ENCODE measurements around the gene PRKCD. TPM values are rescaled to one million over a fixed set of nuclear protein-coding genes. Genes with fewer than 3 reads are reported as not detected.

Gene PRKCD
- polyA plus RNA-seq, 1 donor from 2014 or later: 69.2 TPM

DNA sequence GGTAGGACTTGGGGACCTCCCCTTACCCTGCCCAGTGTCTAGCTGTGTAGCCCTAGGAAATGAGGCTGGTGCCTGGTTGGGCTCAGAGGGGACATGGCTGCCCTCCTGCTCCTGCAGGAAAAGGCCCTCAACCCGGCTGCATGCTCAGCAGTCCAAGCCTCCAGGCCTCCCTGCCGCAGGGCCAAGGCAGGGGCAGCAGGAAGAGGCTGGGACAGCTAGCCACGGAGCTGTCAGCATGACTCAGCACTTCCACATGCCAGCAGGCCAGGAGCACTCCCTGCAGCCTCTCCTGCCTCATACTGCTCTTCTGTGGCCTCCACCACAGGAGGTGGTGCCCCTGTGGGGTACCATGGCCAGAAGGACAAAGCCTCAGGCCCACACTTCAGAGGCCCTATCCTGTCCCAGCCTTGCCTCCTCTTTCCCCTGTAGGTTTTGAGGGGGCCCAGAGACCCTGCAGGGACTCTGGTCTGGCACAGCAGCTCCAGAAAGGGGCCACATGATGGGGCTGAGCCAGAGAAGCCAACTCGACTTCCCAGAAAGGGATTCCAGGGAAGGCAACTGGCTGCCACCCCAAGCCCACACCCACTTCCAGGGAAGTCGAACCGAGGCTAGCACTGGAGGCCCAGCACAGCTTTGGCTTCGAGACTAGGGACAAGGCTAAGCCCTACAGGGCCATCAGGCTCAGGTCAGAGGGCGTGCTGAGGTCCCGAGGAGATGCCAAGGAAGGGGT is 75.3 kb downstream of the PRKCD start:
- peaks cover 2% of the 10 kb centered on the region for H3K36me3 Mint-ChIP-seq
- no peak overlapping the region for H3K27ac Mint-ChIP-seq
- peaks cover 0 to 2% (median 0%) of the 10 kb centered on the region in 3 donors for H3K4me1 Mint-ChIP-seq
- H3K9me3 Mint-ChIP-seq: no peaks in the 10 kb centered on the region
- no peak overlapping the region for H3K4me3 Mint-ChIP-seq
- no peaks in the 10 kb centered on the region for H3K27me3 Mint-ChIP-seq

DNA sequence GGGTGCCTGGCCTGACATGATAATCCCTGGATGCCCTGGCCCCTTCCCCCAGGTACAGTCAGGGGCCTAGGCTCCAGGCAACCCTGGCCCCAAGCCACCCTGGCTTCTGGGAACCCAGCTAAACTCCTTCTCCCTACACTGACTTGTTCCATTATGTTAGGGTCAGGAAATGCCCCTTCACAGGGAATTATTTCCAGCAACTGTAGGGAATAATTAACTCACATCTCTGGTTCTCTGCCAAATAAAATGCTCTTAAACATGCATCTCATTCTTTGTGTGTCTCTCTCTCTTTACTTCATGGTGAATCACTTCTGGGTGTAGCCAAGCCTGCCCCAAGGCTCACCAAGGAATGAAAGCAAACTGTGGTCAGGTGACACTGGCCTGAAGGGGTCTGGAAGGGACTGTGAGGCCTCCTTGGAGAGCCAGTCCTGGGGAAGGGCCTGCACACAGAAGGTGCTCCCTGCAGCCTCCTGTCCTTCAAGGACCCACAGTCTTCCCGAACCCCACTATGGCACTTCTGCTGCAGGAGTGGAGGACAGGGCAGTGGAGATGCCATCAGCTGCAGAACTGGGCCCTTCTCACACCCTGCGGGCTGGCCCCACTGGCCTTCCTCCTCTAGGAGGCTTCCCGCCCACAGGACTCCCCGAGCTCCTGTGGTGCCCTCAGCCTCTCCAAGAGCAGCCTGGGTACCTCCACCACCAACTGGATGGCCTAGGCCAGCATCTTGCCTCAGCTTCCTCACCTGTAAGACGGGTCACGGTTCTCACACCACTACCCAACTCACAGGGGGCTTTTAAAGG is 77.2 kb downstream of the PRKCD start:
- Mint-ChIP-seq H3K4me1 (peaks cover 0 to 2% (median under 1%) of the 10 kb centered on the region in 3 donors), H3K27ac (peak overlapping the region in 1 of 3 donors; percentile 63), H3K36me3 (peaks cover 2% of the 10 kb centered on the region)

DNA sequence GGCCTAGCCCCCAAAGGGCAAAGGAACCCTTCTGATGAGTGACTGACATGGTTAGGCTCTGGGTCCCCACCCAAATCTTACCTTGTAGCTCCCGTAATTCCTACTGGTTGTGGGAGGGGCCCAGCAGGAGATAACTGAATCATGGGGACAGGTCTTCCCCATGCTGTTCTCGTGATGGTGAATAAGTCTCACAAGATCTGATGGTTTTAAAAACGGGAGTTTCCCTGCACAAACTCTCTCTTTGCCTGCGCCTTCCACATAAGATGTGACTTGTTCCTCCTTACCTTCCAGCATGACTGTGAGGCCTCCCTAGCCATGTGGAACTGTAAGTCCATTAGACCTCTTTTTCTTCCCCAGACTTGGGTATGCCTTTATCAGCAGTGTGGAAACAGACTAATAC is 77.9 kb downstream of the PRKCD start:
- Mint-ChIP-seq H3K4me1 (peaks cover 0 to 5% (median 3%) of the 10 kb centered on the region in 3 donors), H3K27me3 (no peaks in the 10 kb centered on the region), H3K9me3 (no peaks in the 10 kb centered on the region), H3K36me3 (peaks cover 2% of the 10 kb centered on the region), H3K27ac (peak overlapping the region in 1 of 3 donors; percentile 63), H3K4me3 (no peak overlapping the region)

More for the DNA sequence above, 77.2 kb downstream of the PRKCD start:
- Mint-ChIP-seq H3K9me3 (no peaks in the 10 kb centered on the region), H3K27me3 (no peaks in the 10 kb centered on the region), H3K4me3 (no peak overlapping the region)

DNA sequence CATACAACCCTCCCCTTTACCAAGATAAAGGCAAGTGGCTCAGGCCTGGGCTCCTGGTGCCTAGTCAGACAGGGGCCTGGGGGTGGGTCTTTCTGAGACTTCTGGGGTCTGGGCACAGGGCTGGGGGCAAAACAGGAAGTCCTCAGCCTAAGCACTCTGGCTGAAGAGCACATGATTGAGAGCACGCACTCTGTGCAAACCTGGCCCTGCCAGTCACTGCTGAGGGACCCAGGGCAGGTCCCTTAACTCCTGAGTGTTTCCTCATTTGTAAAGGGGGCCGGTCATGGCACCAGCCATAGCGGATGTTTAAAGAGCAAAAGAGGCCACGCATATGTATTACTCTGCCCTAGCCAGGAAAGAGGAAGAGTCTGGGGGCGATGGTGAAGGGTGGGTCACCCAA is 78.8 kb downstream of the PRKCD start:
- Mint-ChIP-seq H3K27me3 (no peaks in the 10 kb centered on the region), H3K4me1 (peaks cover 0 to 5% (median 4%) of the 10 kb centered on the region in 3 donors), H3K27ac (no peak overlapping the region), H3K9me3 (no peaks in the 10 kb centered on the region), H3K4me3 (no peak overlapping the region), H3K36me3 (peaks cover 2% of the 10 kb centered on the region)

DNA sequence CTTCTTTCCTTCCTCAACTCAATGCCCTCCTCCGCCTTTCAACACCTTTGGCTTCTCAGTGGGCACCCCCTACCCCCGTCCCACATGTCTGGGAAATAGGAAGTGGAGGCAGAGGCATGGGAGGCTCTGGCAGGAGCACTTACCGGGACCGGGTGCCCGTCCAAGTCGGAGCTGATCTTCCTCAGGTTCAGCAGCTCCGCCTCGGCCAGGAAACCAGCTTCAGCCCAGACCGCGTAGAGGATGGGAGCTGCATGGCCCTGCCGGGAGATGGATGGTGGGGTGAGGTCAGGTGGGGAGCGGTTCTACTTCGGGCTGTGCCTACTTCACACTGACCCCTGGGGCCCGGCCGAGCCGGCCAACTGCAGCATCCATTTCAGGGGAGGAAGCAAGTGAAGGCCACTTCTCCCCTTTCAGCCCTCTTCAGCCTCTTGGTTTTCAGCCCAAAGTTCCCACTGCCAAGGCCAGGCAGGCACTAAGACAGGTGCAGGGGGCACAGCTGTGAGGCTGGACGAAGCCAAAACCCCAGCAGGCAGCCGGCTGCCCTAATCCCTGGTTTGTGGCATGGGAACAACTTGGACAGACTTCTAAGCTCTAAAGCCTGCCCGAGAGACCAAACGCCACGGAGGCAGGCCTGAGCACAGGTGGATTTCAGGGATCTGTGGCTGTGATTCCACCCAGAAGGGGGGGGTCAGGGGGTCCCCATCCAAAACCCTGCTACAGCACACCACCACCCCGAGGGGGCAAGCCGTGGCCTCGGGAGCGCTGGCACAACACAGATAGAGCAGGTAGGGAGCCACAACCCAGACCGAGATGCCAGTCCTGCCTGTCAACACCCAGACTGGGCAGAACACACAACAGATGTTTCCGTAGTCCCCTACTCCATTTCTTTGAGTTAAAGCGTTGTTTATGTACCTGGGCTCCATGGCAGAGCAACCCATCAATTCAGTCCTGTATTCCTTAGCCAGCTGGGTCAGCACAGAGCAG is 80.3 kb downstream of the PRKCD start:
- H3K27me3 Mint-ChIP-seq: no peaks in the 10 kb centered on the region
- peak overlapping the region in 1 of 4 donors; percentile 37 for H3K4me3 Mint-ChIP-seq
- H3K36me3 Mint-ChIP-seq: peaks cover 2% of the 10 kb centered on the region
- H3K9me3 Mint-ChIP-seq: no peaks in the 10 kb centered on the region
- peaks cover 4 to 7% (median 6%) of the 10 kb centered on the region in 3 donors for H3K4me1 Mint-ChIP-seq
- H3K27ac Mint-ChIP-seq: no peak overlapping the region

DNA sequence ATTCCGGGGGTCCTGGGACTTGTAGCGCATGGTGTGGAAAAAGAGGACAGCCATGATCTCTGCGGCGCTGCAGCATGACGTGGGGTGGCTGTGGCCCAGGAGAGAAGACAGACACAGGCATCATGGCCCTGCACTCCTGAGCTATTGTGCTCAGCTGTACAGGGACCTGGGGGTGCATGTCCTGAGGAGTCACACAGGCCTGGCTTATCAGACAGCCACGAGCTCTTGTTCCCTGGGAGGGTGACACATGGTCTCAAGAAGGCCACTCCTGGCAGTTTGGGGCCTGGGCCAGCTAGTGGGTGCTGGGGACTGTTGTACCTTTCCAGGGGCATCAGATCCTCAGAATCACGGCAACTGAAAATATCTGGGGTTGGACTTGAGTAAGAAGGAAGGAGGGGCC is 81.1 kb downstream of the PRKCD start:
- H3K27ac Mint-ChIP-seq: no peak overlapping the region

More for the DNA sequence above, 81.1 kb downstream of the PRKCD start:
- Mint-ChIP-seq H3K4me3 (peak overlapping the region in 1 of 4 donors; percentile 72), H3K36me3 (peaks cover 2% of the 10 kb centered on the region), H3K9me3 (no peaks in the 10 kb centered on the region), H3K4me1 (peaks cover 5 to 8% (median 8%) of the 10 kb centered on the region in 3 donors), H3K27me3 (no peaks in the 10 kb centered on the region)

Other genes with a start within 250 kb of the PRKCD start
- gene SFMBT1, start 115.1 kb upstream of the PRKCD start, polyA plus RNA-seq: 17.8 TPM
- 17.4 TPM for gene RFT1, start 30.8 kb upstream of the PRKCD start, polyA plus RNA-seq
- gene TKT, start 94.8 kb downstream of the PRKCD start, polyA plus RNA-seq: 102 TPM
- gene DCP1A, start 186.3 kb downstream of the PRKCD start, polyA plus RNA-seq: 65.0 TPM